Measurements from ENCODE around the gene MED16. TPM values are rescaled to one million over a fixed set of nuclear protein-coding genes. Genes with fewer than 3 reads are reported as not detected.

The MED16 gene
- total and polyA plus RNA-seq, 2 of the 13 experiments (the other 11 are each of a cell fraction or from before 2014, with no cell fraction given) = 13.3 to 14.8 TPM

GRCh38 chr19:926589-927350 is 33.8 kb upstream of the MED16 start (continued):
- TF ChIP-seq STAT5B (CRISPR knock-in tag; IDR thresholded peaks at IDR 0.05) = no peak
- TF ChIP-seq BRCA1 (CRISPR knock-in tag; IDR thresholded peaks at IDR 0.05) = no peak
- TF ChIP-seq BATF2 (CRISPR knock-in tag; IDR thresholded peaks at IDR 0.05) = no peak
- 0 out of 2 replicates have a peak, but pooled peaks have one; percentile 9 for TF ChIP-seq ETV5 (CRISPR knock-in tag; IDR thresholded peaks at IDR 0.05; ENCODE audit: borderline replicate concordance)
- TF ChIP-seq ZNF503 (CRISPR knock-in tag; IDR thresholded peaks at IDR 0.05) = no peak
- TF ChIP-seq BCLAF1 (IDR thresholded peaks at IDR 0.05) = no peak
- no peak for TF ChIP-seq PAWR (CRISPR knock-in tag; IDR thresholded peaks at IDR 0.05; ENCODE audit: borderline replicate concordance)
- TF ChIP-seq ZBTB10 (CRISPR knock-in tag; IDR thresholded peaks at IDR 0.05; ENCODE audit: borderline replicate concordance) = peak; percentile 77; the same call in 1 of the 2 replicates
- TF ChIP-seq YEATS2 (CRISPR knock-in tag; IDR thresholded peaks at IDR 0.05; ENCODE audit: borderline replicate concordance) = no peak
- no peak for TF ChIP-seq ZNF598 (CRISPR knock-in tag; IDR thresholded peaks at IDR 0.05; ENCODE audit: borderline replicate concordance)
- TF ChIP-seq RFX1 (IDR thresholded peaks at IDR 0.05) = no peak
- TF ChIP-seq CENPT (CRISPR knock-in tag; IDR thresholded peaks at IDR 0.05; ENCODE audit: low read depth) = no peak
- TF ChIP-seq ZSCAN12 (CRISPR knock-in tag; IDR thresholded peaks at IDR 0.05) = no peak
- TF ChIP-seq ZNF530 (CRISPR knock-in tag; IDR thresholded peaks at IDR 0.05; ENCODE audit: low read depth) = no peak
- no peak for TF ChIP-seq ZNF362 (CRISPR knock-in tag; IDR thresholded peaks at IDR 0.05; ENCODE audit: borderline replicate concordance)
- no peak for TF ChIP-seq ZNF513 (CRISPR knock-in tag; conservative IDR thresholded peaks at IDR 0.05)
- no peak for TF ChIP-seq NR1H2 (CRISPR knock-in tag; IDR thresholded peaks at IDR 0.05; ENCODE audit: borderline replicate concordance, low read depth)
- no peak for TF ChIP-seq ZNF205 (CRISPR knock-in tag; IDR thresholded peaks at IDR 0.05)
